ENCODE measurements around the gene CCDC8.

CCDC8 gene

GRCh38 chr19:46392252-46392801 is 21.0 kb downstream of the CCDC8 start:
- Histone ChIP-seq H3K9ac (ENCODE audit: insufficient read length, low read depth) (no peak overlapping the region), H3K4me1 (ENCODE audit: insufficient read depth, insufficient read length) (peaks cover 13% of the 10 kb centered on the region), H3K27me3 (ENCODE audit: insufficient read depth, insufficient read length) (no peaks in the 10 kb centered on the region), H3K9me3 (ENCODE audit: insufficient read depth, low read length) (no peaks in the 10 kb centered on the region), H3K36me3 (ENCODE audit: insufficient read depth, insufficient read length, low read length) (peaks cover 60% of the 10 kb centered on the region), H3K4me3 (ENCODE audit: insufficient read length, low read depth) (no peak overlapping the region)
- DNase-seq (ENCODE audit: low read depth, low spot score): no peak
- TF ChIP-seq SUZ12 (IDR thresholded peaks at IDR 0.05; ENCODE audit: extremely low read depth, insufficient read depth, insufficient read length): no peak
- no peak for TF ChIP-seq YY1 (IDR thresholded peaks at IDR 0.05; ENCODE audit: insufficient read depth, insufficient read length)
- no peak for TF ChIP-seq ZNF274 (IDR thresholded peaks at IDR 0.05; ENCODE audit: low read depth, low read length)

GRCh38 chr19:46391296-46392251 is 21.8 kb downstream of the CCDC8 start:
- H3K4me3 ChIP-seq (ENCODE audit: insufficient read length, low read depth): no peak overlapping the region
- no peaks in the 10 kb centered on the region for H3K27me3 ChIP-seq (ENCODE audit: insufficient read depth, insufficient read length)
- peaks cover 68% of the 10 kb centered on the region for H3K36me3 ChIP-seq (ENCODE audit: insufficient read depth, insufficient read length, low read length)
- H3K9me3 ChIP-seq (ENCODE audit: insufficient read depth, low read length): no peaks in the 10 kb centered on the region
- no peak overlapping the region for H3K9ac ChIP-seq (ENCODE audit: insufficient read length, low read depth)
- no peak for DNase-seq (ENCODE audit: low read depth, low spot score)
- peaks cover 13% of the 10 kb centered on the region for H3K4me1 ChIP-seq (ENCODE audit: insufficient read depth, insufficient read length)
- TF ChIP-seq ZNF274 (IDR thresholded peaks at IDR 0.05; ENCODE audit: low read depth, low read length) (no peak), YY1 (IDR thresholded peaks at IDR 0.05; ENCODE audit: insufficient read depth, insufficient read length) (no peak), SUZ12 (IDR thresholded peaks at IDR 0.05; ENCODE audit: extremely low read depth, insufficient read depth, insufficient read length) (no peak)

GRCh38 chr19:46390866-46391265 is 22.5 kb downstream of the CCDC8 start:
- DNase-seq (ENCODE audit: low read depth, low spot score): no peak
- peaks cover 13% of the 10 kb centered on the region for H3K4me1 ChIP-seq (ENCODE audit: insufficient read depth, insufficient read length)
- H3K27me3 ChIP-seq (ENCODE audit: insufficient read depth, insufficient read length): no peaks in the 10 kb centered on the region
- H3K36me3 ChIP-seq (ENCODE audit: insufficient read depth, insufficient read length, low read length): peaks cover 74% of the 10 kb centered on the region
- no peak overlapping the region for H3K4me3 ChIP-seq (ENCODE audit: insufficient read length, low read depth)
- H3K9ac ChIP-seq (ENCODE audit: insufficient read length, low read depth): no peak overlapping the region
- TF ChIP-seq ZNF274 (IDR thresholded peaks at IDR 0.05; ENCODE audit: low read depth, low read length) (no peak), SUZ12 (IDR thresholded peaks at IDR 0.05; ENCODE audit: extremely low read depth, insufficient read depth, insufficient read length) (no peak), YY1 (IDR thresholded peaks at IDR 0.05; ENCODE audit: insufficient read depth, insufficient read length) (no peak)
- no peaks in the 10 kb centered on the region for H3K9me3 ChIP-seq (ENCODE audit: insufficient read depth, low read length)

GRCh38 chr19:46390121-46390858 is 23.1 kb downstream of the CCDC8 start:
- H3K4me3 ChIP-seq (ENCODE audit: insufficient read length, low read depth): no peak overlapping the region
- H3K9ac ChIP-seq (ENCODE audit: insufficient read length, low read depth): no peak overlapping the region
- no peaks in the 10 kb centered on the region for H3K9me3 ChIP-seq (ENCODE audit: insufficient read depth, low read length)
- no peak for DNase-seq (ENCODE audit: low read depth, low spot score)
- peaks cover 13% of the 10 kb centered on the region for H3K4me1 ChIP-seq (ENCODE audit: insufficient read depth, insufficient read length)
- TF ChIP-seq SUZ12 (IDR thresholded peaks at IDR 0.05; ENCODE audit: extremely low read depth, insufficient read depth, insufficient read length) (no peak), ZNF274 (IDR thresholded peaks at IDR 0.05; ENCODE audit: low read depth, low read length) (no peak), YY1 (IDR thresholded peaks at IDR 0.05; ENCODE audit: insufficient read depth, insufficient read length) (no peak)
- peaks cover 78% of the 10 kb centered on the region for H3K36me3 ChIP-seq (ENCODE audit: insufficient read depth, insufficient read length, low read length)
- no peaks in the 10 kb centered on the region for H3K27me3 ChIP-seq (ENCODE audit: insufficient read depth, insufficient read length)

GRCh38 chr19:46388311-46389095 is 24.9 kb downstream of the CCDC8 start:
- TF ChIP-seq YY1 (IDR thresholded peaks at IDR 0.05; ENCODE audit: insufficient read depth, insufficient read length) (no peak), SUZ12 (IDR thresholded peaks at IDR 0.05; ENCODE audit: extremely low read depth, insufficient read depth, insufficient read length) (no peak), ZNF274 (IDR thresholded peaks at IDR 0.05; ENCODE audit: low read depth, low read length) (no peak)
- no peaks in the 10 kb centered on the region for H3K27me3 ChIP-seq (ENCODE audit: insufficient read depth, insufficient read length)

GRCh38 chr19:46387713-46388130 is 25.6 kb downstream of the CCDC8 start:
- Histone ChIP-seq H3K36me3 (ENCODE audit: insufficient read depth, insufficient read length, low read length) (peaks cover 88% of the 10 kb centered on the region), H3K9me3 (ENCODE audit: insufficient read depth, low read length) (no peaks in the 10 kb centered on the region), H3K4me3 (ENCODE audit: insufficient read length, low read depth) (no peak overlapping the region), H3K9ac (ENCODE audit: insufficient read length, low read depth) (no peak overlapping the region), H3K4me1 (ENCODE audit: insufficient read depth, insufficient read length) (peaks cover 9% of the 10 kb centered on the region), H3K27me3 (ENCODE audit: insufficient read depth, insufficient read length) (no peaks in the 10 kb centered on the region)
- no peak for TF ChIP-seq SUZ12 (IDR thresholded peaks at IDR 0.05; ENCODE audit: extremely low read depth, insufficient read depth, insufficient read length)
- TF ChIP-seq ZNF274 (IDR thresholded peaks at IDR 0.05; ENCODE audit: low read depth, low read length): no peak
- no peak for TF ChIP-seq YY1 (IDR thresholded peaks at IDR 0.05; ENCODE audit: insufficient read depth, insufficient read length)
- DNase-seq (ENCODE audit: low read depth, low spot score): no peak

More at GRCh38 chr19:46388311-46389095, 24.9 kb downstream of the CCDC8 start:
- no peak overlapping the region for H3K4me3 ChIP-seq (ENCODE audit: insufficient read length, low read depth)
- H3K4me1 ChIP-seq (ENCODE audit: insufficient read depth, insufficient read length): peaks cover 9% of the 10 kb centered on the region
- peaks cover 88% of the 10 kb centered on the region for H3K36me3 ChIP-seq (ENCODE audit: insufficient read depth, insufficient read length, low read length)
- H3K9ac ChIP-seq (ENCODE audit: insufficient read length, low read depth): no peak overlapping the region
- H3K9me3 ChIP-seq (ENCODE audit: insufficient read depth, low read length): no peaks in the 10 kb centered on the region
- DNase-seq (ENCODE audit: low read depth, low spot score): no peak
